GM12874 (cell line): Measurements from ENCODE around the gene SLC25A17.

ENCODE experiments used
- CTCF ChIP-seq: IDR thresholded peaks from 2 replicates; pipeline ENCODE4 v1.5.1; 2011; ENCODE audit warnings: low read depth, mild to moderate bottlenecking, control low read depth, low read length, moderate library complexity; ENCODE audit not compliant: insufficient read depth

The SLC25A17 gene

GRCh38 chr22:40732999-40733292 is 86.2 kb downstream of the SLC25A17 start:
- no peak for TF ChIP-seq CTCF

- no peak for TF ChIP-seq CTCF
Measured at GRCh38 chr22:40729284-40729683, 89.9 kb downstream of the SLC25A17 start.

GRCh38 chr22:40728731-40729189 is 90.4 kb downstream of the SLC25A17 start:
- TF ChIP-seq CTCF = no peak

GRCh38 chr22:40727964-40728615 is 91.1 kb downstream of the SLC25A17 start:
- no peak for TF ChIP-seq CTCF

DNA sequence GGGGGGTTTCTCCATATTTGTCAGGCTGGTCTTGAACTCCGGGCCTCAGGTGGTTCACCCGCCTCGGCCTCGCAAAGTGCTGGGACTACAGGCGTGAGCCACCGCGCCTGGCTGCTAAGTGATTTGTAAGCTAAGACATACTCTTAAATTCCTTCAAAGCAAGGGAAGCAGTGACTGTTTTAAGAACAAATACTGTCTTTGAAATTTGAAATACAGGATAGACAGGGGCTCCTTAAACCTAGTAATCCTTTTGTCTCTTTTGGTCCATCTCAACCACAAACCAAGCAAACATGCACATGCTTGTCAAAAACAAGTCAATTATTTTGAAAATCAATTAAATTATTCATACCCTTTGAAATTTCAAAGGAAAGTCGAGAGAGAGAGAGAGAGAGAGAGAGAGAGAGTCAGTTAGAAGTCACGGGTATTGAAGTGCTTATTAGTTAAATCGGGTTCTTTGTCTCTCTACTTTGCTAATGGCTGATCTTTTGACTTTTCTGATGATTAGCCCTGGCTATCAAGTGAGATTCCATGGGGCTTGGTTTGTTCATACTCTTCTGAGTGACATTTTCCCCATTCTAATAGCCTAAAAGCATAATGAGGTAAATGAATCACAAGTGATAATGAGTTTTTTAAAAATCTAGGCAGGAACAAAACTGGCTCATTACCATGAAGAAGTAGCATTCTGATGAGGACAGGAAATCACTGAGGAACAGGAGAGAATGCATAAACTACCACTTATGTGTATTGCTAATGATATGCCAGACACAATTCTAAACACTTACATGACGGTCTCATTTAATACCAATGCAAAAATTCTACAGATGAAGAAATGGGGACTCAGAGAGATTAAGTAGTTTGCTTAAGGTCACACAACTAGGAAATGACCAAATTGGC is 91.8 kb downstream of the SLC25A17 start:
- no peak for TF ChIP-seq CTCF

DNA sequence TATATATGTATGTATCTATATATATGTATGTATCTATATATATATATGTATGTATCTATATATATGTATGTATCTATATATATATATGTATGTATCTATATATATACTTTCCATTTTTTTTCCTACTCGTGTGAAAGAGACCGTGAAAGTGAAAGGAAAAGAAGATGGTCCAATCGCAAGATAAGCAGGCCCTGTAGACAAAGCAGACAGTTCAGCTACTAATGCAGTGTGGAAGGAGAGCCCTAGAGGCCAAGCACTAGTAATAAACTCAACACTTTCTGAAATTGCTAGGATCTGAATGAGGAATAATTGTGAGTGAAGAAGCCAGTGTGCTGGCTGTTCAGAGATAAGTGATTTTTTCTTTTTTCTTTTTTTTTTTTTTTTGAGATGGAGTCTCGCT is 92.6 kb downstream of the SLC25A17 start:
- no peak for TF ChIP-seq CTCF

DNA sequence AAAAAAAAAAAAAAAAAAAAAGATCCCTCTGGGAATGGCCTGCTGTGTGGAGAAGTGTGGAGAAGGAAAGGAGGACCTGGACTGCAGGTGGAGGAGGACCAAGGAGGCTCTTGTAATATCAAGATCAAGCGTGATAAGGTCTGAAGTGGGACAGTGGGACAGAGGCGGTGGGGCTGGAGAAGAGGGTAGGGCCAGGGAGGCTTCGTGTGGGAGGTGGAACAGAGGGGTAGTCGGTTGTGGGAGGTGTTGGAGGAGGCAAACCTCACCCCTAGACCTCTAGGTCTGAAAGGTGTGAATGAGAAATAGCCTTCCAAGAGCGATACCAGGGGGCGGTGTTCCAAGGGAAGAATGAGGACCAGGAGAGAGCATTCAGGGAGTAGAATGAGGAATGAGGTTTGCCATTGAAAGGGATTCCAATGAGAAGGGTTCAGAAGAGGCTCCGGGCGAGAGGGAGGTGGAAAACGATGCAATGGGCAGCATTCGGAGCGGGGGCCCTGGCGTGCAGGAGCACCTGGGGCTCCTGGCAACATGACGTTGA is 95.7 kb downstream of the SLC25A17 start:
- no peak for TF ChIP-seq CTCF
